SIG-M5 (cell line): ENCODE data around the gene DUS3L.

Experiments used
- DNase-seq: peaks from one replicate; lab custom pipeline; 2025; lab: John Stamatoyannopoulos, UW

Gene DUS3L, protein sequence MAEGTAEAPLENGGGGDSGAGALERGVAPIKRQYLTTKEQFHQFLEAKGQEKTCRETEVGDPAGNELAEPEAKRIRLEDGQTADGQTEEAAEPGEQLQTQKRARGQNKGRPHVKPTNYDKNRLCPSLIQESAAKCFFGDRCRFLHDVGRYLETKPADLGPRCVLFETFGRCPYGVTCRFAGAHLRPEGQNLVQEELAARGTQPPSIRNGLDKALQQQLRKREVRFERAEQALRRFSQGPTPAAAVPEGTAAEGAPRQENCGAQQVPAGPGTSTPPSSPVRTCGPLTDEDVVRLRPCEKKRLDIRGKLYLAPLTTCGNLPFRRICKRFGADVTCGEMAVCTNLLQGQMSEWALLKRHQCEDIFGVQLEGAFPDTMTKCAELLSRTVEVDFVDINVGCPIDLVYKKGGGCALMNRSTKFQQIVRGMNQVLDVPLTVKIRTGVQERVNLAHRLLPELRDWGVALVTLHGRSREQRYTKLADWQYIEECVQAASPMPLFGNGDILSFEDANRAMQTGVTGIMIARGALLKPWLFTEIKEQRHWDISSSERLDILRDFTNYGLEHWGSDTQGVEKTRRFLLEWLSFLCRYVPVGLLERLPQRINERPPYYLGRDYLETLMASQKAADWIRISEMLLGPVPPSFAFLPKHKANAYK

DNA sequence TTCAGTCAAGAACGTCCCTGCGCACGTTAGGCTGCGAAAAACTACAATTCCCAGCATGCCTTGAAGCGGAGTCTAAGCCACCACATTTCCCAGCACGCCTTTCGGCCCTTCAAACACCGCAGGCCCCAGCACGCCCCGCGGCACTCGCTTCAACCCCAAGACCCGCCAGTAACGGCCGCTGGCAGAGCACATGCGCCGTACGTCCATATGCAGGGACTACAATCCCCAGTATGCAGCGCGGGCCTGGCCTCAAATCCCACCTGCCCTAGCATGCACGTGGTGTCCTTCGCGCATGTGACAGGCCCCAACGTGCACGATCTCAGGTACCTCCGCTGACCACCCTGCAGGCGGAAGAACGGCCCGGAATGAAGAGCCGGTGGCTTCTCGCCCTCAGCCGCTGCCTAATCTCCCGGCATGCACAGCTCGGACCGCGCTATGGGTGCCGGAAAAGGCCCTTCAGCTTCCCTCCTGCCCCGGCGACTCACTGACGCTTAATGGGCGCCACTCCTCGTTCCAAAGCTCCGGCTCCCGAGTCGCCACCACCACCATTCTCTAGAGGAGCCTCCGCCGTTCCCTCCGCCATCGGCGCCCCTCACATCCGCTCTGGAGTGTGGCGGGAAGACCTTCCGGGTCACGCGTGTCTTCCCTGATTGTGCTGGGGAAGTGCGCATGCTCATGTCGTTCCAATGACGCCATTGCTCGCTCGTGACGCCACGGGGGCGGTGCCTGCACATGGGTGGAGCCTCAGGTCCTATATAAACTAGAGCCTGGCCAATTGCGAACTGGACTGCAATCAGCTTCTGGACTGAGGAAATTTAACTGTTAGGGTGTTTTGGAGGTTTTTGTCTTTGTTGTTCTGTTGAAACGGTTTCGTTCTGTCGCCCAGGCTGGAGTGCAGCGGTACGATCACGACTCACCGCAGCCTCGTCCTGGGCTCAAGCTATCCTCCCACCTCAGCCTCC, at the start of gene DUS3L:
Gene DUS3L, minus strand, starts transcription at position 605 of the 962 bp plus-strand sequence. Its CDS starts 22 bp downstream, at position 583.
- DNase-seq, result peak; percentile 73

DNA sequence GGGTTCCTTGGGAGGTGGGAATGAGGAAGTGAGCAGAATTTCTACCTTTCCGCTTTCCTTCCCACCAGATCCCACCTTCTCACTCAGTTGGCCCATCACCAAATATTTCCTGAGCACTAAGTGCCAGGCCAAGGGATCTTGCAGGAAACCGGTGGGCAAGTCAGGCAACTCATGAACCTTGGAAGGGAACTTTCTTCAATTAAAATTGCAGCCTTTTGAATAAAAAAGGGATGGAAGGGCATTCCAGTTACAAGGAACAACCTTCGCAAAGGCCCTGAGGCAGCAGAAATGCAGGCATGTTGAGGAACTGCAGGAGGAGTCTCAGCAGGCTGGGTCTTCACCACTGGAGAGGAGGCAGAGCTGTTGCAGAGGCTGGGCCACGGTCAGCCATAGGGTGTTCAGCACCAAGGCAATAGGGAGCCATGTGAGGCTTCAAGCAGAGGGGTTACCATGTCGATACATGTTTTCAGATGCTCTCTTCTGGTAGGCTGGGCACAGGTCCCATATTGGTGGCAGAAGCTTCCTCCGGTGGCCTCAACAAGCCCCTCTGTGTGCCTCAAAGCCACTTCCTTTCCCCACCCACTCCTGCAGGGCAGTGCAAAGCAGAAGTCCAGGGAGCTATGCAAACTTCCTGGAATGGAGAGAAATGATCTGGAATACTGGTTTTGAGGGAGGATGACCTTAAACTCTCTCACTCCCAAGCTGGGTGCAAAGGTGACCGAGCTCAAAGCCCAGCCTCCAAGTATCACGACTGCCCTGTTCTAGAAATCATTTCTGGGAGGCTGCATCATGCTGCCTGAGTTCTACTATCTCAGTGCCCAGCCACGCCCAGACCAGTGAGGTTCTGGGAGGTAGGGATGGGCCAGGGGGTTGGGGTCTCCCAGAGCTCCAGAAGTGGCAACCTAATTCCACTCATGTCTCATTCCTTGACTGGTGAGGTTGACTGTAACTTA, 48.4 kb upstream of the DUS3L start, which contains the start of gene FUT6:
Gene FUT6, minus strand, starts transcription at position 638 of the 953 bp plus-strand sequence. CDS start 7,135 bp downstream, outside the sequence.
- no peak for DNase-seq

DNA sequence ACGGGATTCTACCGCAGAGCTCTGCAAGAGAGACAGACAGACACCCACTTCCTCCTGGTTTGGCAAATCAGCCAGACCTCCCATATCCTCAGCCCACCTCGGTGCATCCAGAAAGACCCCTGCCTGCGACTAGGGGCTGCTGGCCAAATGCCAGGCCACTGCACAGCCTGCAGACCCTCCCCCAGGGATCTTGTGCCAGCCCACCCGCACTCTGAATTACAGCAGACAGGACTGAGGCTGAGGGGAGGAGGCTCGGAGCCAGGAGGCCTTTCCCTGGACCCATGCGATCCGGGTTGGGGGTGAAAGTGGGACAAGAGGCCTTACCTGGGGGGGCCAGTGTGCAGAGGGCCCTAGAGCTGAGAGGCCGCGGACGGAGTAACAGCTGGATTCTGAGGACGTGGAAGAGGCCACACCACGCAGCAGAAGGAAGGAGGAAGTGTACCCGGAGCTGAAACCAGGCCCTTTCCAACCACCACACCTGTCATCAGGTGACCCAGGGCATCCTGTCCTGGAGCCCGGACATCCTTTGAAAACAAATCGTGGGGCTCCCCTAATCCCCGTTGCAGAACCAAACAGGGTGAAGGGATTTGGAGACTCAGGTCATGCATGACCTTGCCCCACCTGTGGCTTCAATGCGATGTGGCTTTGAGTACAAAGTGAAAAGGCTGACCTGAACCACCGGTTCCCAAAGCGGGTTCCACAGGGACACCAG, 47.5 kb upstream of the DUS3L start:
- DNase-seq, result no peak

DNA sequence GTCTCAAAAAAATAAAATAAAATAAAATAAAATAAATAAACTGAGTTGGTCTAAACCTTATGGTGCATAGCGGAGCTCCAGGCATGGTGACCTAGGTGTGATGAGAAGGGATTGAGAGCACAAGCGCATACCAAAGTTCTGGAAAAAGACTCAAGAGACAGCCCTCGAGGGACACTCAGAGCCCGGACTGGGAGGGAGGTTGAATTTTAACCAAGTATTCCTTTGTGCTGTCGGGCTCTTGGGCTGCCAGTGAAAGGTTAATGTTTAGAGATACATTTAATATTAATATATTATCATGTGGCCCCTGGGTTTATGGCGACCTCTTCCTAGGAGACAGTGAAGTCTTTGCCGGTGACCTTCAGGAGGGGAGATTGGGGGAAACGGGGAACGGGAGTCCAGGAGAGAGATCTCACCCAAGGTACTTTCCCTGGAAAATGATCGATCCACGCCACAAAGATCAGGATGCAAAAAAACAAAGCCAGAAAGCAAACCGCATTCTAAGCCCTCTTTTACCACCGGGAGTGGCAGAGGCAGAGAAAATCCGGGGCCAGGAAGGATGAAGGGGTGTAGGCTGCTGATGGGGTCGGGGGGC, 46.9 kb upstream of the DUS3L start:
- DNase-seq, result no peak

DNA sequence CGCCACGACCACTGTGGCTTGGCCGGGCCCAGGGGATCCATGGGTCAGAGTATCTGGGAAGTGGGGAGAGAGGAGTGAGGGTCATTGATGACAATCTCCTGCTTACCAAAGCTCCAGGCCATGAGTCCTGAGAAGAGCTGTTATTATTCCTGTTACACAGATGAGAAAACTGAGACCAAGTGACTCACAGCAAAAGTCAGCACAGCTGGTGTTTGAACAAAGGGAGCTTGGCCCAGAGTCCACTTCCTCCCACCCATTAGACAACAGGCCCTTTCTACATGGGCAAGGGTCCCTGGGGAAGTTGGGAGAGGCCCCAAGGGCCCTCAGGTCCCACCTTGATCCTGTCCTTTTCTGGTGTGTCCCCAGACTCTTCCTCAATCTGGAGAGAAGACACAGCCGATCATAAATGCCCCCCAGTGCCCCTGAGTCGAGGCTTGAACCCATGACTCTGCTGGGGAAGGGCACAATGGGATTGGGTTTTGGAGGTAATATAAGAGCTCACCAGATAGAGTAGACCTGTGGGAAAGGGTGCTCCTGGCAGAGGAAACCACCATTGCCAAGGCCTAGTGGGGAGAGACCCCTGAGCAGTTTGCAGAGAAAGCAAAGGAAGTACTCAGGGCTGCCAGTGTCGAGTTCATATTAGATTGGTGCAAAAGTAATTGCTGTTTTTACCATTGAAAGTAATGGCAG, 41.7 kb upstream of the DUS3L start:
- no peak for DNase-seq

DNA sequence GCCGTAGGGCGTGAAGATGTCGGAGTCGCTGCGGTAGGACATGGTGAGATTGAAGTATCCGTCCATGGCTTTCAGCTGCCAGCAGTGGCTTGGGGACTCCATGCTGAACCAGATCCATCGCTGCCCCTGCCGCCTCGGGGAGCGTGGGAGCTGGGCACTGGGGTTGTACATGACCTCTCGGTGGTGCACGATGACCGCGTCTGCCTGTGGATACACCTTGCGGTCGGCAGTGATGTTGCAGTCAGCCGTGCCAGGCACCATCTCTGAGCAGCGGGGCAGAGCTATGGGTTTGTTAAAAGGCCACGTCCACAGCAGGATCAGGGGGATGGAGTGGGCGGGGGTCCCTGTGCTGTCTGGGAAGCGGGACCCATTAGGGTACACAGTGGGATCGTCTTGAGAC, 41.1 kb upstream of the DUS3L start:
- DNase-seq, result no peak

DNA sequence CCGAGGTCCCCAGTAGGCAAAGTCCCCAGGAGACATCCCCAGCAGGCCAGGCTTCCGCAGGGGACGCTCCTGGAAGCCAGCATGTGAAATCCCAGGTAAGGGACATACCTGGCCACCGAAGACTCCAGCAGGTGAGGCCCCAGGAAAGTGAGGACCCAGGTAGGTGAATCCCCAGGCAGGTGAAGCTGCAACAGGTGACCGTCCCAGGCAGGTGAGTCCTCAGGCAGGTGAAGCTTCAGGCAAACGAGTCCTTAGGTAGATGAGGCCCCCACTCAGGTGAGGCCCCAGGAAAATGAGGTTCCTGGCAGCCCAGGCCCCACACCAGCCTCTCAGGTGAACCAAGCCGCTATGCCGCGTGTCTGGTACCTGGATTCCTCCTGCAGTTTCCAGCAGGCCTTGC, 40.2 kb upstream of the DUS3L start:
- no peak for DNase-seq

DNA sequence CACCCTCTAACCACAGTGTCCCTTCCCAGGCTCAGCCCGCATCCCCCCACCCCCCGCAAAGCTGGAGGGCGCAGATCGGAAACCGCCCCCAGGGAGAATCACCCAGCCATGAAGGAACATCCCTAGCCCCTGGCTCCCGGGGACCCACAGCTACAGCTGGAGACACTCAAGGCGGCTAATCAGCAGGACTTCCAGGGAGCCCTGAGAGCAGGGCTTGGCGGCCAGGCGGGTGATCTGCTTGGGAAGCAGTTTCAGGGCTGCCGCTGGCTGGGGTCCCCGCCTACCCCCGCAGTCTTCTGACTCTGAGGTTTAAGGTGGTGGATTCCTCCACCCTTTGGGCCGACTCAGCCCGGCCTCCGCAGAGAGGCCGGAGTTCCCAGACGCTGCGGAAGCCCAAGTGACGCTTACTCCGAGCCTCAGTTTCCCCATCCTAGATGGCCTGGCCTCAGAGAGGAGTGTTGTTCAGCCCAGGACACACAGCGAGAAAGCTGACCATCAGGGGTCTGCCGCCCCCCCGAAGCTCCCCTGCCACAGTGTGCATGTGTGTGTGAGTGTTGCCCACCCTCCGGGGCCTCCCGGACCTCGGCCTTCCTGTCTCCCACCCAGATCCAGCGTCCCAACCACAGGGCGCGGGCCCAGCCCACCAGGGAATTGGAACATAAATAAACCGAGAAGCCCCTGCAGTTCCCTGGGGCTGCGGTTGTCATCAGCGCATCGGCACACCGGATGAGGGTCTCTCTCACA, 38.8 kb upstream of the DUS3L start:
- no peak for DNase-seq

DNA sequence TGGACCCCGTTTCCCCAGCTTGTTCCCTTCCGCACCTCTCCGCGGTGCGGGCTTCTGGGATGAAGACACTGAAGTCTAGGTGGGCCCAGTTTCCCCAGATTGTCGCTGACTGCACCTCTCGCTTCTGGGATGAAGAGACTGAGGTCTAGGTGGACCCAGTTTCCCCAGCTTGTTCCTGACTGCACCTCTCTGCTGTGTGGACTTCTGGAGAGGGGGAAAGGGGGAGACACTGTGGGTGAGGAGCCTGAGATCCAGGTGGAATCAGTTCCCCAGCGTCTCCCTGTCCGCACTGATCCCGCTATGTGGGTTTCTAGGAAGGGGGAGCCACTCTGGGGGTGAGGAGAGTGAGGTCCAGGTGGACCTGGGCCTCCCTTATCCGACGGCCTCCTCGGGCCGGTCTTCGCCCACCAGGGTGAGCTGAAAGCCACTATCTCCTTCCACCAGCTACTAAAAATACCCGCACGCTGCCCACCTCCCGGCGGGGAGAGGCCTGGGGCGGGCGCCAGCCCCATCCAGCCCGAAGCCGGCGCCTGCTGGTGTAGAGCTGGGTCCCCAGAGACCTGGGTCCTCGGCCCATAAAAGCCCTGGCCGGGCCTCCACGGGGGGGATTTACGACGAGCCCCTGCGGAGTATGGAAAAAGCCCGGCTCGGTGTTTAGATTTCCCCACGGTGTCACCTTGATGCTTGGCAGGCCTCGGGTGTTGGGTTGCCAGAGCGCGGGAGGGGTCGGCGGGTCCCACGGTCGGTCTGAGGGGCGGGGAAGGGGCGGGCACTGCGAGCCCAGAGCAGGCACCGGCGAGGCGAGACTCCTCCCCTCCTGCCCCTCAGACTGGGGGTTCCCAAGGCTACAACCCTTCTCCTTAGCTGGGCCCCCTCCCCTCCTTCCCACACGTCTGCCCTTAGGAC, 38.0 kb upstream of the DUS3L start:
- DNase-seq, result no peak

DNA sequence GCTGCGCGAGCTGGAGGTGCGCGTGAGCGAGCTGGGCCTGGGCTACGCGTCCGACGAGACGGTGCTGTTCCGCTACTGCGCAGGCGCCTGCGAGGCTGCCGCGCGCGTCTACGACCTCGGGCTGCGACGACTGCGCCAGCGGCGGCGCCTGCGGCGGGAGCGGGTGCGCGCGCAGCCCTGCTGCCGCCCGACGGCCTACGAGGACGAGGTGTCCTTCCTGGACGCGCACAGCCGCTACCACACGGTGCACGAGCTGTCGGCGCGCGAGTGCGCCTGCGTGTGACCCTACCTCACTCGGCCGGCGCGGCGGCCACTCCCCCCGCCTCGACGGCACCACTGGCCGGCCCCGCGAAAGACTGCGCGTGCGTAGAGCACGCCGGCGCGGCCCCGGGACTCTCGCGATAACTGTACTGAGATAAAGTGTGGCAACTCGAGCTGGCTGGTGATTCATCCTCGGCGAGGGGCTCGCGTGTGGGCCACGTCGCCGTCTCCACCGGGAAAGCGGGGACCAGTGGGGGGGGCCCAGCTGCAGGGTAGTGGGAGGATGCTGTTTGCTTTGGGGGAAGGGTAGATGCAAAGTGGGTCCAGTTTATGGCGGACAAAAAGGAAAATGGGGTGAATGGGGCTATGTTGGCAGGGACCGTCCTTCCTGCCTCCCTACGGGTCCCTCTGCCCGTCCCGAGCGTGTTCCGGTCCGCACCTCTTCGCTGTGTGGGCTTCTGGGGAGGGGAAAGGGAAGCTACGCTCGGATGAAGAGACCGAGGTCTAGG, 37.1 kb upstream of the DUS3L start:
- peak; percentile 58 for DNase-seq

DNA sequence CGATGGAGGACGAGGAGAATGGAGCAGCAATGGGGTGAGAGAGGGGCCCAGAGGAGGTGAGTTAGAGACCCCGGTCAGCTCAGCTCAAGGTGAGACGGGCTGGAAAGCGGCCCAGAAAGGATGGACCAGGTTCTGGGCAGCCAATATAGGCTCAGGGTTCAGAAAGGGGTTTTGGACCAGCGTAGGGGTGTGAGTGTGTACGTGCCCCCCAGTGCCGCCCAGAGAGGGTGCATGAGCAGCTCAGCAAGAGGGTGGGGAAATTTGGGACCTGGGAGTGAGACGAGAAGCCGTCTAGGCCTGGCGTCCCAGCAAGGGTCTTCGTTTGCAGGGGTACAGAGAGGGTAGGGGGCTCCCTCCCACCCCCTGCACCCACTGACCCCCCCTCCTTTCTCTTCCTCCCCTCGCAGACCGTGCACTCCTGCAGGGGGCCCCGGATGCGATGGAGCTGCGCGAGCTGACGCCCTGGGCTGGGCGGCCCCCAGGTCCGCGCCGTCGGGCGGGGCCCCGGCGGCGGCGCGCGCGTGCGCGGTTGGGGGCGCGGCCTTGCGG, 36.5 kb upstream of the DUS3L start:
- no peak for DNase-seq

DNA sequence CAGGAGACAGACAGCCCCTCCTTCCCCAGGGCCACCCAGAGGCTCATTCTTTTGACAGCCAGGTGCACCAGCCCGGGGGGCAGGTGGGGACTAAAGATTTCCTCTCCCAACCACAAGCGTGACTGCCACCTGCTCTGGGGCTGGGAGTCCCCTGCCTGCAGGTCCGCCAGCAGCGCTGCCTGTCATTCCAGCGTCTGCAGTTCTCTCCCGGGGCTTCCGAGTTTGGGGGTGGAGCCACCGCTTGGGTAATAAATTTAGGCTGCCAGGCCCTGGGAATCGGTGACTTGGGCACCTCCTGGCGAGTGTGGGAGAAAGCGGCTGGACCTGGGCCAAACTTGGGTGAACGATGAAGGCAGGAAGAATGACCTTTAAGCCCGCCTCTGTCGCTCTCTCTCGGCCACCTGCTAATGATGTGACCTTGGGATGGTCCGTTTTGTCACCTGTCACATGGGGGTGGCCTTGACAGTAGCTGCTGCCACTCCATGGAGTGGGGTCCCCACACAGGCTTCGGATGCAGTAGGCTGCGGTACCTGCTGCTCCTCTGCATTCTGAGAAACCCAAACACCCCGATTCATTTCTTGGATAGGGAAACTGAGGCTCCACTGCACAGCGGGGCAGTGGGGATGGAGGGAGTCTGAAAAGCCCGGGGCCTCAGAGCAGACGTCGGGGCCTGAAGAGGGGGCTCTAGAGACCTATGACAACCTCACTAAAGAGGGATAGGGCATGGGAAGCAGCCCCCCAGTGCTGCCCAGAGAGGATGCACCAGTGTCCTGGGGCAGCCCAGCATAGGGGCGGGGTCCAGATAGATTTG, 35.8 kb upstream of the DUS3L start:
- DNase-seq, result no peak

DNA sequence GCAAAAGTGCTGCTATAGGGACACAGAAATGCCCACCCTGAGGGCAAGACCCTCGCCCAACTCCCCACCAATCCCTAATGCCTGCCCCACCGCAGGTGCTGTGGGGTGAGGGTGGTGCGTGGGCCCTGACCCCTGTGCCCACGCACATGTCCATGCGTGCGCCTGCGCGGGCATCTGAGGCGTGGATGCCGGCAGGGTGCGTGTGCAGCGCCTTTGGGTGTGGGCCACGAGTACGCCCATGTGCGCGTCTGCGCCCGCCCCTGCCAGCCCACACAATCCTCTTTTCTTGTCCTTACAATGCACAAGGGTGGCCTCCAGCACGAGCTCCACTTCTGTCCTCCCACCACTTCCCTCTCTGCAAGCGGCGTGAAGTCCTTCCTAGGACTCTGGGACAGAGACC, 34.2 kb upstream of the DUS3L start:
- DNase-seq, result no peak

DNA sequence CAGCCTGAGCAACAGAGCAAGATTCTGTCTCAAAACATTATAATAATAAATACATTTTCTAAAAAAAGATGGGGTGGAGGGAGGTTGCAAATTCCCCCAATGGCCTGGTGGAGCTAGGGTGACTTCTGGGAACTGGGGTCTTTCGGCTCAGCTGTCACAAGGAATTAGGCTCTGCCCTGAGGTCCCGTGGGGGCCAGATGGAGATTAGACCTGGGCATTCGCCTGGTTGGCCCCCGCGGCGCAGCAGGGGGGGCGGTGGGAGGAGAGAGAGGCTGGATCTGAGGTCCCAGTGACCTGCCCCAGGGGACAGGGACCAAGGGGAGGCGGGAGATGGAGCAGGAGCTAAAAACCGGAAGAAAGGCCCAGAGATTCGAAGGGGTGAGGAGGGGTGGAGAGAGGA, 33.8 kb upstream of the DUS3L start:
- no peak for DNase-seq

DNA sequence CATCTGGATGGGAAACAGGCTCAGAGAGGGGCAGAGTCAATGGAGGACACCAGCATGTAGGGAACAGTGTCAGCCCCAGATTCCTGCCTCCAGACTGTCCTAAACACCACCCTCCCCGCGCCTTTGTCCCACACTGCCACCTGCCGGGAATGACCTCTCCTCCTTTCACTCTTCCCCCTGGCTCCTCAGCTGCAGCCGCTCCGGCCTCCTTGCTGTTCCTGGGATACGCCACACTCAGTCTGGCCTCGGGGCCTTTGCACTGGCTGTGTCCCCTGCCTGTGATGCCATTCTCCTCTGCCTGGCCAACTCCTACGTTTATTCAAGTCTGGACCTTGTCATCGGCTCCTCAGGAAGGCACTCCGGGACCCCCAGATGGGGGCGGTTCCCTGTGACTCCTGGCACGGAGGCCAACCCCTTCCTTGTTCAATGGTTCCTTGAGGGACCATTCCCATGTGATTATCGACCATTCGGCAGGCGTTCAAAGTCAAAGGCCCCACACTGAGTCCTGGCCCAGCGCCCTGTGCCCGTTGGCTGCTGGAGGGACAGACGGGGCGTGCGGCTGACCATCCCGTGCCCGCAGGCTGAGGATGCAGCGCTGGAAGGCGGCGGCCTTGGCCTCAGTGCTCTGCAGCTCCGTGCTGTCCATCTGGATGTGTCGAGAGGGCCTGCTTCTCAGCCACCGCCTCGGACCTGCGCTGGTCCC, 32.8 kb upstream of the DUS3L start:
- DNase-seq, result no peak
